Mononuclear cell (primary cell): ENCODE results near the gene ACSL6. TPM values are rescaled to one million over a fixed set of nuclear protein-coding genes. Genes with fewer than 3 reads are reported as not detected.

Experiments
- H3K27me3 ChIP-seq: 2 replicates; pipeline ENCODE4 v1.6.0; 2011; ENCODE audit warnings: low read length, control low read depth; ENCODE audit not compliant: insufficient read depth
- H3K4me1 ChIP-seq: 2 replicates; pipeline ENCODE4 v1.5.1; 2011; ENCODE audit warnings: mild to moderate bottlenecking, low read length, control low read depth; ENCODE audit not compliant: insufficient read depth
- H3K4me3 ChIP-seq: 2 replicates; pipeline ENCODE4 v1.5.1; 2011; ENCODE audit warnings: mild to moderate bottlenecking, low read length, moderate library complexity
- H3K9me3 ChIP-seq: 2 replicates; pipeline ENCODE4 v1.5.1; 2011; ENCODE audit warnings: low read depth, mild to moderate bottlenecking, control low read depth, low read length
- total RNA-seq: library from RNA; depleted of rRNA; stranded (reverse); fragments of >200 nt; gene quantifications from one replicate; pipeline ENCODE4 v1.2.3, GENCODE V29; 2012

ACSL6 gene
- total RNA-seq, 1 donor, result 24.8 TPM

DNA sequence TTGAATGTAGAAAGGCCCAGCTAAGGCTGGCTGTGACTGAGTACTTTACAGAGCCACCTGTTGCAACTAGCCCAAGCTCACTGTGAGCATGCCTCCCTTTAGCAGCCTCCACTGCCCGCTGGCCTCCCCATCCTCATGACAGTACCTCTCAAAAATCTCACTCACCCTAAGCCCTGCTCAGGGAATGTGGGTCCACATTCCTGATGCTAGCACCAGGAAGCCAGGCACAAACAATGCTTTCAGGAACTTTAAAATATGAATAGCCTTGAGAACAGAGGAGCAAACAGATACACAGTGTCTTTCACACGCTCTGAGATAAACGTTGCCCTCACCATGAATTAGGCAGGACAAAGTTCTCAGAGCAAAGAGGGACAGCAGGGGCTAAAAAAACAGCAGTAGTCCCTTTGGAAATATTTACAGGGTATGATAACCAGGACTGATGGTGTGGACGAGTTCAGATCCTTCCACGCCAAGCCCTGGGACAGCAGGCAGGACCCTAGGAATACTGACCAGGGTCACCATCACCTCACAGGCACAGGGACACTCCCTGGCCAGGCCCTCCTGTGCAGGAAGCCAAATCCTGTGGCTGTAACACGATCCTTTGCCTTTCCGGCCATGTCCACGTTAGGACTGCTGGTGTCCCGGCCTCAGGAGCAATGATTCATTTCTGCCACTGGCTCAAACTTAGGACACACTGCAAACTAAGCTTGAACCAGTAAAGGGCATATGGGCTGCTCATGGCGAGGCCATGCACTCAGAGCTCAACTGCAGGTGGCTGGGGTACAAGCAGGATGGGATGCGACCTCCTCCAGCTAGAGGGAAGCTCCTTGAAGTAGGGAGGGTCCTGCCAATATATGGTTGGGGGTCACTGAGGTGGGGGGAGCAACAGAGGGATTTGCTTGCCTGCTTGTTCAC is 9.6 kb downstream of the ACSL6 start:
- Histone ChIP-seq H3K4me1 (peaks cover 31% of the 10 kb centered on the region), H3K4me3 (no peak overlapping the region), H3K9me3 (no peaks in the 10 kb centered on the region), H3K27me3 (no peaks in the 10 kb centered on the region)

DNA sequence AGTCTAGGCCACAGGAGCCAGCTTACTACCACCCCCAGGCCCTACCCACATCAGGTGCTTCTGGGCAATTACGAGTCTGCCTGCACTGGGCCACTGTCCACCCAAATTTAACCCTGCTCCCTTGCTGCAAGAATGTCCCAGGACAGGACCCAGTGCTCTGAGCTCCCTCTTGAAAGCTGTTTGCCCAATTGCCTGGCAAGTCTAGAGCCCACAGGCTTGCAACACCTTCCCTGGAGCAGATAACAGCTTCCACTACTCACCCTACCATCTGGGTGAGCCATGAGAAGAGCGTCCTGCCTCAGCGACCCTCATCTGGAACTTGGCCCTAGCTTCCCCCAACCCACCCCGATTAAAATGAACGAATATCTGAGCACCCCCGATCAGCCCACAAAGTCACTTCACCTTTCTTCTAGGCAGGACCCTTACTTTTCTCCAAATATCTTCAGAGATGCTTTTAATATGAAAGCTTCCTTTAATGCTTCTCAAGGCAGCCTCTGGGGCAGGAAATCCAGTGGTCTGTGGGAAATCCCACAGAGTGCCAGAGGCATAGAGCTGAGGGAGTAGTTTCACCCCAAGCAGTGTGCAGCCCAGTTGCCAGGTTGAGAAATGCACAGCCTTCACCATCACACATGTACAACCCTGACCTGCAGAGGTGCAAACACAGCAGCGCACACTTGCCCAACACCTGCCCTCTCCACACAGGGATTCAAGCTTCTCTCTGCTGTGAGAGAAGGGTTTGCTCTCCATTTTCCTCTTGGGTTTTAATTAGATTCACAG is 10.6 kb downstream of the ACSL6 start:
- Histone ChIP-seq H3K4me1 (peaks cover 31% of the 10 kb centered on the region), H3K9me3 (no peaks in the 10 kb centered on the region), H3K4me3 (no peak overlapping the region), H3K27me3 (no peaks in the 10 kb centered on the region)

DNA sequence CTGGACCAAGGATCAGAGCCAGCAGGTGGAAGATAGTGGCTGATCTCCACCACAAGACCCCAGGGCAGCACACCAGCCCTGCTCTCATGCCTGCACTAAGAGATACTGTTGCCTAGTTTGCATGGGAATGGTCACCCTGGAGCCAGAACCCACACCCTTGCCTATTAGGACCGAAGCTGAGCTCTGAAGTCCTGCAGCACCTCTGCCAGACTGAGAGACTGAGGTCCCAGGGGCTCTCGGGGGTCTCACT is 11.3 kb downstream of the ACSL6 start:
- no peaks in the 10 kb centered on the region for H3K27me3 ChIP-seq
- H3K4me1 ChIP-seq, result peaks cover 31% of the 10 kb centered on the region
- no peaks in the 10 kb centered on the region for H3K9me3 ChIP-seq
- no peak overlapping the region for H3K4me3 ChIP-seq

GRCh38 chr5:131999441-132000240 is 11.8 kb downstream of the ACSL6 start:
- peaks cover 31% of the 10 kb centered on the region for H3K4me1 ChIP-seq

GRCh38 chr5:131999041-131999440 is 12.4 kb downstream of the ACSL6 start:
- Histone ChIP-seq H3K4me3 (no peak overlapping the region), H3K27me3 (no peaks in the 10 kb centered on the region), H3K9me3 (no peaks in the 10 kb centered on the region), H3K4me1 (peaks cover 31% of the 10 kb centered on the region)

More at GRCh38 chr5:131999441-132000240, 11.8 kb downstream of the ACSL6 start:
- H3K4me3 ChIP-seq, result no peak overlapping the region
- H3K27me3 ChIP-seq, result no peaks in the 10 kb centered on the region
- no peaks in the 10 kb centered on the region for H3K9me3 ChIP-seq

DNA sequence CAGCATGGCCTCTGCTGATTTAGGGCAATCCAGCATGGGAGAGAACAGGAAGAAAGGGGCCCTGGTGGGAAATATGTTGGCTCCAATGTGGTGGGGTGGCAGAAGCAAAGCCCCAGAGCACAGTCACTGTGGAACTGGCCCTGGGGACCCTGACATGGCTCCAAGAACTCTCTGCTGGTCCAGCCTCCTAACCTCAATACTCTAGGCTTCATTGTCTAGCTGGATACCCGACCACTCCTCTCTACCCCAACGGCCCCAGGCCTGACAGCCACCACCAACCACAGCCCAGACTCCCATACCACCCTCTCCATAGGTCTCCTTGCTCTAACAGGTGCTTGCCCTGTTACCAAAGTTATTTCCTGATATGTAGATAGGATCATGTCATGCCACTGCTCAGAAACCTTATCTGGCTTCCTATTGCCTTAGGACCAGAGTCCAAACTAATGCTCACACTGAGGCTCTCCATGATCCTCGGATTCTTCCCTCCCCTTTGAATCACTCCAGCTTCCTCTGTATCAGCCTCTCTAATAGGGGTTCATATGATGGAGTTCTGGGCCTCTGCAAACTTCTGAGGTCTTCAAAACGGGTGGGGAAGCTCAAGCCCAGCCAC is 12.9 kb downstream of the ACSL6 start:
- H3K4me1 ChIP-seq, result peaks cover 31% of the 10 kb centered on the region
- no peak overlapping the region for H3K4me3 ChIP-seq
- no peaks in the 10 kb centered on the region for H3K9me3 ChIP-seq
- H3K27me3 ChIP-seq, result no peaks in the 10 kb centered on the region

GRCh38 chr5:131997727-131998117 is 13.7 kb downstream of the ACSL6 start:
- no peaks in the 10 kb centered on the region for H3K27me3 ChIP-seq
- H3K4me3 ChIP-seq, result no peak overlapping the region
- no peaks in the 10 kb centered on the region for H3K9me3 ChIP-seq
- peaks cover 31% of the 10 kb centered on the region for H3K4me1 ChIP-seq

DNA sequence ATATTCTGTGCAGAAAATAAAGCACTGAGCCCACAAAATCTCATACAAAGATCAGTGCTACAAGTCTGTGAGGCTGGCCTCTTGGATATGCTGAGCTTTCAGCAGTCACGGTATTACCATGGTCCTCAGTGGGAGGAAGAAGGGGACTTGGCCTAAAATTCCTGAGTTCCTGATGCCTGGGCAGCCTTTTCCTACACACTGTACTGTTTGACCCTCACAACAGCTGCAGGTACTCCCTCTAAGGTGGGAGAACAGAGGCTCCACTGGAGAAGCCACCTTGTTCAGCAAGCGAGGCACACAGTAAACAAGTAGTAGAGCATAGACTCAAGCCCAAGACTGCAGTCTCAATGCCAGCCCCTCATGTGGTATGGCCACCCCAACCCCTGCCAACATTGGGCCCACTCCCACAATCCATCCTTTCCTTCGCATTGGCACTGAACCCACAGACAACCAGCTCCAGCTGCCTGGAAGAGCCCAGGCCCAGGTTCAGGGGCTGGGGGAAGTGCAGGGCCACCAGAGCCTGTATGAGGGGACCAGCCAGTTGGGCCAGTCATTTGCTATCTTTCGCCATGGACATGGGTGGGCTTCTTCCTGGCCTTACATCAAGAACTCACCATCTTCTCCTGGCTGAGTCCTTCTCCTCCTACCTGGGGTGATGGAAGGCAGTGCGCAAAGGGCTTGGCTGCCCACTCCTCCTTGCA is 14.3 kb downstream of the ACSL6 start:
- Histone ChIP-seq H3K4me3 (no peak overlapping the region), H3K4me1 (peaks cover 31% of the 10 kb centered on the region), H3K27me3 (no peaks in the 10 kb centered on the region), H3K9me3 (no peaks in the 10 kb centered on the region)

DNA sequence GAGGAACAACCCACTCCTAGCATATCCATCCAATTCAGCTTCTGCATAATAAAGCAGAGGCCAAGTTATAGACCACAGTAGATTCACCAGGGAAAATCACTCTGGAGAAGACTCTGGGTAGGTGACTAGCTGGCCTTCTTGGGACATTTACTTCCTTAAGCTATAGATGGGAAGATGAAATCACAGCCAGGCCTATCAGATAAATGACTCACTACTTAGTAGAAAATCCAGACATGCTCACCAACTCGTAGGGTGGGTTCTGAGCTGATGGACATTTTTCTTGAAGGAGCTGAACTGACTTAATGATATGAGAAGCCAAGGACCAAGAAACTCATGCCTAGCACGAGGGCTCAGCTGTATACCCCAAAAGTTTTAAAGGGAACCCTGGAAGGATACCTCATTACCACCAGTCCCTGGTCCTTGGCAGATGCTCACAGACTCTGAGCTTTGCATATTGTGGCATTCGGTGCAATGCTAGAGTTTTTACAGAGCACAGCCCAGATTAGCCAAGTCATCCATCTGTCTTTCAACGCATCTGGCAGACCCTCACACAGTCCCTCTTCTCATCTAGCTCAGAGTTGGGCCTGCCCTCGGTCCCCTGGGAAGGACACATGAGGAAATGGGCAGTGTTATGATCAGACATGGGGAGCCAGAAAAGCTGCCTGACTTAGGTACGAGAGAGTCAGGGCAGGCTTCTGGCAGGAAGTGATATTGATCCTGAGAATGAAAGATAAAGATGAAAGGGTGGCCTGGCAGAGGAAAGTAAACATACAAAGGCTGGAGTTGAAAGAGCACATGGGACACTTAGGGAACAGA is 15.0 kb downstream of the ACSL6 start:
- H3K4me3 ChIP-seq, result no peak overlapping the region
- peaks cover 24% of the 10 kb centered on the region for H3K4me1 ChIP-seq
- no peaks in the 10 kb centered on the region for H3K9me3 ChIP-seq
- no peaks in the 10 kb centered on the region for H3K27me3 ChIP-seq

- Histone ChIP-seq H3K27me3 (no peaks in the 10 kb centered on the region), H3K4me3 (no peak overlapping the region), H3K4me1 (peaks cover 7% of the 10 kb centered on the region), H3K9me3 (no peaks in the 10 kb centered on the region)
Measured at GRCh38 chr5:131994533-131995226, 16.8 kb downstream of the ACSL6 start.

GRCh38 chr5:131994090-131994489 is 17.4 kb downstream of the ACSL6 start:
- H3K4me3 ChIP-seq, result no peak overlapping the region
- peaks cover 3% of the 10 kb centered on the region for H3K4me1 ChIP-seq
- H3K27me3 ChIP-seq, result no peaks in the 10 kb centered on the region
- H3K9me3 ChIP-seq, result no peaks in the 10 kb centered on the region

GRCh38 chr5:131993676-131994075 is 17.8 kb downstream of the ACSL6 start:
- no peaks in the 10 kb centered on the region for H3K27me3 ChIP-seq
- H3K9me3 ChIP-seq, result no peaks in the 10 kb centered on the region

DNA sequence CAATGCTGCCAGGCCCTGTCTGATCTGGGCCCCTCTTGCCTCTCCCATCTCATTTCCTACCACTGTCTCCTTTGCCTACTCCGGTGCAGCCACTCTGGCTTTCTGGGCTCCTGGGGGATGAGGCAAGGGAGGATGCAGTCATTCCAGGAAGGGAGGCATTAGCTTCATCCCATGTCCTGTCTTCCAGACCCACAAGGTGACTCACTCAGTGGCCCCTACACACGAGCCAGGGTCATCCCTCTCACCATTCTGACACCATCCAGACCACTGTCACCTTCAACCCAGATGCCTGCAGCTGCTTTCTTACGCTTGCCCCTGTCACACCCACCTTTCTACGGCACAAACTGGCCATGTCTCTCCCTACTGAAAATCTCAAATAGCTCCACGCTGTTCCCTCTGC is 19.1 kb downstream of the ACSL6 start:
- H3K27me3 ChIP-seq, result no peaks in the 10 kb centered on the region
- no peak overlapping the region for H3K4me3 ChIP-seq
- no peaks in the 10 kb centered on the region for H3K4me1 ChIP-seq
- no peaks in the 10 kb centered on the region for H3K9me3 ChIP-seq

More at GRCh38 chr5:131993676-131994075, 17.8 kb downstream of the ACSL6 start:
- Histone ChIP-seq H3K4me1 (peaks cover 3% of the 10 kb centered on the region), H3K4me3 (no peak overlapping the region)
